SK-N-SH treated with all-trans-retinoic acid at 6 μM for 48 hours (cell line): ENCODE measurements around the gene GON4L.
"Not testable (repeated sequence)": the region's sequence is repeated elsewhere in the genome, so short reads cannot be mapped to it uniquely, and the experiment has no call there.

Experiments
- ATAC-seq: fragments of 200-7000 bp; cut with Tn5 transposase; 3 replicates; pipeline ENCODE4 v1.9.1; 2020; ENCODE audit warnings: mild to moderate bottlenecking, moderate library complexity
- CREB5 ChIP-seq: fragments of 250-450 bp; sonication (Bioruptor Pico); IDR thresholded peaks from 2 replicates; pipeline ENCODE4 v1.5.1; 2020; ENCODE audit warnings: low read depth, mild to moderate bottlenecking, moderate library complexity
- CSRNP3 ChIP-seq: fragments of 250-450 bp; sonication (Bioruptor Pico); IDR thresholded peaks from 2 replicates; pipeline ENCODE4 v1.5.1; 2021; ENCODE audit warnings: mild to moderate bottlenecking, moderate library complexity
- GLIS3 ChIP-seq: fragments of 250-450 bp; sonication (Bioruptor Pico); IDR thresholded peaks from 2 replicates; pipeline ENCODE4 v1.5.0; 2020; ENCODE audit warnings: mild to moderate bottlenecking, moderate library complexity
- ISL1 ChIP-seq: fragments of 250-450 bp; sonication (Bioruptor Pico); IDR thresholded peaks from 2 replicates; pipeline ENCODE4 v2.1.2; 2022; ENCODE audit warnings: mild to moderate bottlenecking, moderate library complexity
- OSR1 ChIP-seq: fragments of 250-450 bp; sonication (Bioruptor Pico); IDR thresholded peaks from 2 replicates; pipeline ENCODE4 v1.8.0; 2022; ENCODE audit warnings: moderate library complexity, mild to moderate bottlenecking, inconsistent platforms
- PATZ1 ChIP-seq: fragments of 250-450 bp; sonication (Bioruptor Pico); IDR thresholded peaks from 2 replicates; pipeline ENCODE4 v1.8.0; 2020; ENCODE audit warnings: mild to moderate bottlenecking, moderate library complexity, borderline replicate concordance
- POU6F1 ChIP-seq: fragments of 250-450 bp; sonication (Bioruptor Pico); IDR thresholded peaks from 2 replicates; pipeline ENCODE4 v1.8.0; 2021; ENCODE audit warnings: low read depth, mild to moderate bottlenecking, moderate library complexity, borderline replicate concordance
- PPARA ChIP-seq: fragments of 250-450 bp; sonication (Bioruptor Pico); IDR thresholded peaks from 2 replicates; pipeline ENCODE4 v1.5.0; 2020; ENCODE audit warnings: mild to moderate bottlenecking, borderline replicate concordance
- RARB ChIP-seq: fragments of 250-450 bp; sonication (Bioruptor Pico); IDR thresholded peaks from 2 replicates; pipeline ENCODE4 v1.8.0; 2021; ENCODE audit warnings: mild to moderate bottlenecking, moderate library complexity
- SNAI2 ChIP-seq: fragments of 250-450 bp; sonication (Bioruptor Pico); IDR thresholded peaks from 2 replicates; pipeline ENCODE4 v1.5.0; 2020; ENCODE audit warnings: mild to moderate bottlenecking, moderate library complexity
- TOX ChIP-seq: fragments of 250-450 bp; sonication (Bioruptor Pico); IDR thresholded peaks from 2 replicates; pipeline ENCODE4 v1.8.0; 2021; ENCODE audit warnings: mild to moderate bottlenecking, moderate library complexity, borderline replicate concordance
- TSHZ2 ChIP-seq: fragments of 250-450 bp; sonication (Bioruptor Pico); IDR thresholded peaks from 2 replicates; pipeline ENCODE4 v1.5.0; 2020; ENCODE audit warnings: mild to moderate bottlenecking, moderate library complexity
- ZC3H10 ChIP-seq: fragments of 250-450 bp; sonication (Bioruptor Pico); IDR thresholded peaks from 2 replicates; pipeline ENCODE4 v1.5.1; 2021; ENCODE audit warnings: mild to moderate bottlenecking, moderate library complexity
- ZFP3 ChIP-seq: fragments of 250-450 bp; sonication (Bioruptor Pico); IDR thresholded peaks from 2 replicates; pipeline ENCODE4 v1.5.0; 2020; ENCODE audit warnings: mild to moderate bottlenecking, moderate library complexity
- ZFP30 ChIP-seq: fragments of 450-650 bp; formaldehyde crosslinking; IDR thresholded peaks from 2 replicates; pipeline ENCODE4 v1.5.0; 2022; ENCODE audit warnings: mild to moderate bottlenecking, moderate library complexity
- ZNF565 ChIP-seq: fragments of 450-650 bp; formaldehyde crosslinking; conservative IDR thresholded peaks from 2 replicates; pipeline ENCODE4 v1.5.0; 2020; ENCODE audit warnings: low read depth, mild to moderate bottlenecking, moderate library complexity
- ZNF70 ChIP-seq: fragments of 450-650 bp; formaldehyde crosslinking; IDR thresholded peaks from 2 replicates; pipeline ENCODE4 v1.5.0; 2020; ENCODE audit warnings: mild to moderate bottlenecking, moderate library complexity

Gene GON4L

GRCh38 chr1:155760751-155761475 lies 96.1 kb downstream of the GON4L start:
- ATAC-seq, result no peak

GRCh38 chr1:155759966-155760630 lies 96.9 kb downstream of the GON4L start:
- no peak for TF ChIP-seq OSR1 (CRISPR knock-in tag)
- no peak for TF ChIP-seq RARB (CRISPR knock-in tag)
- no peak for TF ChIP-seq TOX
- no peak for TF ChIP-seq CREB5 (CRISPR knock-in tag)
- TF ChIP-seq SNAI2 (CRISPR knock-in tag), result no peak
- TF ChIP-seq PATZ1, result no peak
- TF ChIP-seq, all 23 proteins: peak for 0
- no peak for ATAC-seq

More at GRCh38 chr1:155760751-155761475, 96.1 kb downstream of the GON4L start:
- TF ChIP-seq ZFP30 (CRISPR knock-in tag) (no peak), ZNF565 (CRISPR knock-in tag) (no peak), ISL1 (CRISPR knock-in tag) (no peak), TSHZ2 (CRISPR knock-in tag) (no peak), CREB5 (CRISPR knock-in tag) (no peak), ZFP3 (CRISPR knock-in tag) (no peak), GLIS3 (CRISPR knock-in tag) (no peak), ZC3H10 (no peak), ZNF70 (CRISPR knock-in tag) (no peak), PPARA (no peak), CSRNP3 (CRISPR knock-in tag) (no peak), SNAI2 (CRISPR knock-in tag) (no peak), POU6F1 (CRISPR knock-in tag) (no peak)
- TF ChIP-seq, all 23 proteins: peak for 0

GRCh38 chr1:155759017-155759416 lies 98.0 kb downstream of the GON4L start:
- not testable (repeated sequence) for ATAC-seq

- not testable (repeated sequence) for ATAC-seq
These were observed 108.9 kb downstream of the GON4L start for GRCh38 chr1:155748141-155748540.

- not testable (repeated sequence) for ATAC-seq
These were observed 109.4 kb downstream of the GON4L start for GRCh38 chr1:155747586-155747985.
